H1 (cell line): ENCODE results near the gene SCAMP3. TPM values are rescaled to one million over a fixed set of nuclear protein-coding genes. Genes with fewer than 3 reads are reported as not detected.
"Not testable (repeated sequence)": the region's sequence is repeated elsewhere in the genome, so short reads cannot be mapped to it uniquely, and the experiment has no call there.

Source experiments
- CTCF ChIA-PET: fragments of 300-600 bp; sonication (Branson Sonifier 250); formaldehyde crosslinking; loops from one replicate; lab custom pipeline; 2021; ENCODE audit not compliant: partially characterized antibody; lab: Charles Lee
- POLR2A ChIA-PET: fragments of 300-600 bp; sonication (Branson Sonifier 250); formaldehyde crosslinking; loops from one replicate; lab custom pipeline; 2021; ENCODE audit warnings: inconsistent platforms; ENCODE audit not compliant: partially characterized antibody; lab: Charles Lee
- DNase-seq, 2 experiments: peaks; one replicate each; pipeline versions ENCODE4 v3.0.0 to v3.0.0-alpha.2; 2010 to 2022; ENCODE audit warnings: low spot score in 2 of 2, low read depth in 1 of 2, mixed read lengths in 1 of 2
- FAIRE-seq: peaks from 2 replicates; lab custom pipeline; 2011; peaks lifted over from hg19 to GRCh38; lab: Jason Lieb, UNC
- H2AFZ ChIP-seq: 2 replicates; pipeline ENCODE4 v1.8.1; 2012; ENCODE audit warnings: low read length, inconsistent platforms
- H2AK5ac ChIP-seq: 2 replicates; pipeline ENCODE4 v1.6.1; 2013; ENCODE audit warnings: low read depth, low read length
- H2BK120ac ChIP-seq: replicated peaks from 2 replicates; pipeline ENCODE3; 2013; ENCODE audit warnings: low read depth, low read length, inconsistent platforms
- H2BK12ac ChIP-seq: 2 replicates; pipeline ENCODE4 v1.6.1; 2013; ENCODE audit warnings: low read depth, low read length
- H2BK15ac ChIP-seq: 2 replicates; pipeline ENCODE4 v1.6.1; 2013; ENCODE audit warnings: low read length
- H2BK20ac ChIP-seq: 2 replicates; pipeline ENCODE4 v1.6.1; 2013; ENCODE audit warnings: low read length
- H2BK5ac ChIP-seq: 2 replicates; pipeline ENCODE4 v1.6.1; 2013; ENCODE audit warnings: low read depth, low read length
- H3K14ac ChIP-seq: 2 replicates; pipeline ENCODE4 v1.6.1; 2013; ENCODE audit warnings: inconsistent platforms; ENCODE audit not compliant: insufficient read length
- H3K18ac ChIP-seq: 2 replicates; pipeline ENCODE4 v1.6.1; 2013; ENCODE audit warnings: low read length; ENCODE audit errors: extremely low read depth
- H3K23ac ChIP-seq: 2 replicates; pipeline ENCODE4 v1.6.1; 2013; ENCODE audit warnings: inconsistent platforms; ENCODE audit not compliant: insufficient read length
- H3K23me2 ChIP-seq: 2 replicates; pipeline ENCODE4 v1.6.1; 2013; ENCODE audit warnings: low read depth, low read length
- H3K27ac ChIP-seq: 2 replicates; pipeline ENCODE4 v1.6.1; 2011; ENCODE audit warnings: low read depth, low read length, inconsistent platforms
- H3K27me3 ChIP-seq, 4 experiments: replicated peaks in 1 of 4; 1 replicate in 1 of 4; 2 replicates in 3 of 4; pipeline versions ENCODE4 v1.6.1 to v1.8.1; 2011 to 2013; ENCODE audit warnings: low read length in 3 of 4, mild to moderate bottlenecking in 3 of 4, inconsistent platforms in 2 of 4, mixed read lengths in 2 of 4, moderate library complexity in 1 of 4; ENCODE audit not compliant: control insufficient read depth in 3 of 4, insufficient read depth in 3 of 4; ENCODE audit errors: extremely low read depth in 1 of 4
- H3K36me3 ChIP-seq, 4 experiments: 2 replicates each; pipeline versions ENCODE4 v1.6.1 to v1.8.1; 2011 to 2013; ENCODE audit warnings: mild to moderate bottlenecking in 4 of 4, low read length in 3 of 4, moderate library complexity in 2 of 4, control low read depth in 1 of 4, inconsistent platforms in 1 of 4; ENCODE audit not compliant: insufficient read depth in 4 of 4, control insufficient read depth in 2 of 4
- H3K4ac ChIP-seq: replicated peaks from 2 replicates; pipeline ENCODE3; 2013; ENCODE audit warnings: low read length, low read depth, mixed read lengths, inconsistent platforms; ENCODE audit not compliant: insufficient read length
- H3K4me1 ChIP-seq, 4 experiments: replicated peaks in 1 of 4; 1 replicate in 1 of 4; 2 replicates in 3 of 4; pipeline versions ENCODE4 v1.6.1 to v1.8.1; 2011 to 2013; ENCODE audit warnings: low read length in 3 of 4, inconsistent platforms in 2 of 4, mixed read lengths in 1 of 4; ENCODE audit not compliant: insufficient read depth in 4 of 4, control insufficient read depth in 3 of 4
- H3K4me2 ChIP-seq, 2 experiments: 2 replicates each; pipeline versions ENCODE4 v1.6.1 to v1.8.1; 2011 to 2013; ENCODE audit warnings: low read depth in 2 of 2, low read length in 2 of 2, control low read depth in 1 of 2, inconsistent platforms in 1 of 2, mild to moderate bottlenecking in 1 of 2; ENCODE audit not compliant: insufficient read depth in 1 of 2
- H3K4me3 ChIP-seq, 4 experiments: fragments of 200-600, 300-600 bp in 1 of 4; sonication (generic), shearing (Covaris generic), sonication (Bioruptor Twin) in 1 of 4; 2 replicates each; pipeline versions ENCODE4 v1.5.1 to v1.8.1; 2011 to 2016; ENCODE audit warnings: low read length in 4 of 4, low read depth in 3 of 4, control low read depth in 2 of 4, inconsistent platforms in 2 of 4, mild to moderate bottlenecking in 2 of 4, mixed read lengths in 1 of 4, moderate library complexity in 1 of 4; ENCODE audit not compliant: insufficient read depth in 2 of 4; ENCODE audit errors: extremely low read depth in 1 of 4
- H3K56ac ChIP-seq: replicated peaks from 2 replicates; pipeline ENCODE3; 2013; ENCODE audit warnings: low read depth, mild to moderate bottlenecking, mixed read lengths, low read length, inconsistent platforms; ENCODE audit not compliant: insufficient read length
- H3K79me1 ChIP-seq: 2 replicates; pipeline ENCODE4 v1.6.1; 2013; ENCODE audit warnings: low read depth, low read length, control low read depth
- H3K79me2 ChIP-seq, 2 experiments: 2 replicates each; pipeline versions ENCODE4 v1.6.1 to v1.8.1; 2012 to 2013; ENCODE audit warnings: low read length in 2 of 2, mild to moderate bottlenecking in 2 of 2, inconsistent platforms in 1 of 2; ENCODE audit not compliant: insufficient read depth in 2 of 2, control insufficient read depth in 1 of 2
- H3K9ac ChIP-seq, 4 experiments: replicated peaks in 1 of 4; 1 replicate in 1 of 4; 2 replicates in 3 of 4; pipeline versions ENCODE4 v1.6.1 to v1.8.1; 2011 to 2013; ENCODE audit warnings: low read depth in 3 of 4, low read length in 3 of 4, control low read depth in 2 of 4, mild to moderate bottlenecking in 2 of 4, moderate library complexity in 2 of 4, inconsistent platforms in 1 of 4; ENCODE audit errors: extremely low read depth in 1 of 4
- H3K9me3 ChIP-seq, 2 experiments: 2 replicates each; pipeline versions ENCODE4 v1.6.1 to v1.8.1; 2012 to 2013; ENCODE audit warnings: mild to moderate bottlenecking in 2 of 2, moderate library complexity in 2 of 2, control low read depth in 1 of 2, inconsistent platforms in 1 of 2, low read depth in 1 of 2, low read length in 1 of 2, mixed read lengths in 1 of 2; ENCODE audit not compliant: insufficient read depth in 2 of 2
- H4K20me1 ChIP-seq, 2 experiments: replicated peaks in 1 of 2; 2 replicates each; pipeline versions ENCODE3 to v1.8.1; 2011 to 2013; ENCODE audit warnings: inconsistent platforms in 2 of 2, low read length in 2 of 2, mild to moderate bottlenecking in 1 of 2; ENCODE audit not compliant: insufficient read depth in 2 of 2, control insufficient read depth in 1 of 2
- H4K5ac ChIP-seq: 2 replicates; pipeline ENCODE4 v1.6.1; 2013; ENCODE audit warnings: low read length, low read depth, mixed read lengths, inconsistent platforms; ENCODE audit not compliant: insufficient read length
- H4K8ac ChIP-seq: 2 replicates; pipeline ENCODE4 v1.8.0; 2013; ENCODE audit warnings: mild to moderate bottlenecking, moderate library complexity, low read length, inconsistent platforms; ENCODE audit not compliant: insufficient read depth; ENCODE audit errors: extremely low read depth
- H4K91ac ChIP-seq: replicated peaks from 2 replicates; pipeline ENCODE3; 2013; ENCODE audit warnings: low read length, mixed read lengths, inconsistent platforms; ENCODE audit not compliant: insufficient read length
- WGBS, 2 experiments: shearing (Covaris generic) in 1 of 2; methylation state at CpG; one replicate each; pipeline versions ENCODE4 v1.1.6 to v1.1.7; 2013 to 2015; ENCODE audit warnings: low lambda C conversion rate in 2 of 2, mixed read lengths in 2 of 2, inconsistent platforms in 1 of 2, low coverage in 1 of 2, missing lambda C conversion rate in 1 of 2; ENCODE audit not compliant: insufficient replicate concordance in 2 of 2, insufficient coverage in 1 of 2, insufficient read length in 1 of 2; ENCODE audit errors: extremely low coverage in 1 of 2, missing lambda C conversion rate in 1 of 2; 5-methylcytosine and 5-hydroxymethylcytosine counted together
- polyA plus RNA-seq, 7 experiments: library from polyadenylated mRNA; depleted of rRNA in 3 of 7; stranded (reverse) in 5 of 7; unstranded in 2 of 7; fragments of >200 nt in 5 of 7; fragments of 200-250 nt in 2 of 7; gene quantifications; 1 replicate in 5 of 7; 2 replicates in 1 of 7; 4 replicates in 1 of 7; pipeline versions ENCODE4 v1.2.1 to v1.2.3, GENCODE V29; 2011 to 2013; ENCODE audit warnings: missing spikeins in 2 of 7, mixed read lengths in 2 of 7
- total RNA-seq: library from RNA; stranded (reverse); fragmentation: NEBNext Ultra II Directional; extraction: Animal tissue kit (Norgen Biotek cat#: 25700); gene quantifications from 2 replicates; pipeline ENCODE4 v1.2.1, GENCODE V29; 2021

SCAMP3 gene
- total and polyA plus RNA-seq, 2 of the 8 experiments (the other 6 are each of a cell fraction or from before 2014, with no cell fraction given), result 48.9 to 143 TPM

DNA sequence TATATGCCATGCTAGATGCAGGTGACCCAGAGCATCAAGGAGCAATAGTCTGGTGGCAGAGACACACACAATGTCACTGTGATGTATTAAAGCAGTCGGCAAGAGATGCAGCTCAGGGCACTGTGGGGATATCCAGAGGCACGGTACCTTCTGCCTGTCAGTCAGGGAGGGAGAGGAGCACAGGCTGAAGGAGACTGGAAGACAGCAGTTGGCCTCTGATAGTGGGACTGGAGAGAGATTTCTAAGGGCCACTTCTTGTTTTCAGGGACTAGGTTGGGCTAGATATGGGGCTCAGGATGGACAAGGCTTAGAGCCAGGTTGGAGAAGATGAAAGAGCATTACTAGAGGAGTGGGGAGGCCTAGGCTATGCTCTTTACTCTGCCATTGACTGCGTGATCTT is 30.9 kb downstream of the SCAMP3 start:
- not testable (repeated sequence) for H2BK15ac ChIP-seq, H3K27me3 ChIP-seq, H3K4me1 ChIP-seq, H4K20me1 ChIP-seq, H3K79me1 ChIP-seq, H3K14ac ChIP-seq, H3K9ac ChIP-seq, H3K18ac ChIP-seq, H4K91ac ChIP-seq, H4K8ac ChIP-seq, H2BK5ac ChIP-seq, H3K4me2 ChIP-seq, FAIRE-seq, H3K79me2 ChIP-seq, H3K27ac ChIP-seq, H2AFZ ChIP-seq, H4K5ac ChIP-seq, DNase-seq, H2AK5ac ChIP-seq, H3K23ac ChIP-seq, H3K4me3 ChIP-seq, H3K56ac ChIP-seq, H3K9me3 ChIP-seq, H3K4ac ChIP-seq, H3K23me2 ChIP-seq, H2BK120ac ChIP-seq, H3K36me3 ChIP-seq, H2BK20ac ChIP-seq, H2BK12ac ChIP-seq
- 55% methylated on average over 3 of the region's 3 CpGs; no CpG with 5 or more reads in 1 of the 2 experiments for WGBS, 2 experiments
- CTCF ChIA-PET, result interaction anchor here (1.9 kb wide), 1 partner anchor 18 kb away, joined by 7 read pairs; no protein-coding TSS in a partner anchor
- POLR2A ChIA-PET, result interaction anchor here (0.7 to 1.2 kb wide), 2 partner anchors 24 to 30 kb away, joined by 3 to 4 read pairs; no protein-coding TSS in a partner anchor
